SH-SY5Y (cell line): Measurements from ENCODE around the gene TLE3.

ENCODE experiments used
- GATA2 ChIP-seq: IDR thresholded peaks from 2 replicates; pipeline ENCODE4 v1.6.1; 2011; ENCODE audit warnings: mild to moderate bottlenecking, low read depth, low read length
- GATA3 ChIP-seq: IDR thresholded peaks from 2 replicates; pipeline ENCODE4 v1.6.1; 2011; ENCODE audit warnings: low read depth, mild to moderate bottlenecking, low read length, moderate library complexity

TLE3 gene

DNA sequence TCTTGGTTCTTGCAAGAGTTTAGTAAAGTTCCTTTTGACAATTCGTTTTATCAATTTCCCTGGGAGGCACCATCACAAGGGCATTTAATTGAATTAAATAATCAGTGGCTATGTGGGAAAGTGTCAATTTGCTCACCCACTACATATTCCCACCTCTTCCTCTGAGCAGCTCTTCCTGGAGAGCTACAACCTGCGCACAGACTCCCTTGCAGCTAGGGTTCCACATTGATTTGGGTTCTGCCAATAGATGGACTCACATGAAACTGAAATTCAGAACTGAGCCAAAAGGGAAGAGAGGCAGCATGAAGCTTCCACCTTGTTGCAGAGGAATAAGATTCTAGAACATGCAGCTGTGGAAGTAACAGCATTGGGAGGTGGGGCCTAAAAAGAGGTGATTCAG is 94.8 kb downstream of the TLE3 start:
- no peak for TF ChIP-seq GATA3
- no peak for TF ChIP-seq GATA2

DNA sequence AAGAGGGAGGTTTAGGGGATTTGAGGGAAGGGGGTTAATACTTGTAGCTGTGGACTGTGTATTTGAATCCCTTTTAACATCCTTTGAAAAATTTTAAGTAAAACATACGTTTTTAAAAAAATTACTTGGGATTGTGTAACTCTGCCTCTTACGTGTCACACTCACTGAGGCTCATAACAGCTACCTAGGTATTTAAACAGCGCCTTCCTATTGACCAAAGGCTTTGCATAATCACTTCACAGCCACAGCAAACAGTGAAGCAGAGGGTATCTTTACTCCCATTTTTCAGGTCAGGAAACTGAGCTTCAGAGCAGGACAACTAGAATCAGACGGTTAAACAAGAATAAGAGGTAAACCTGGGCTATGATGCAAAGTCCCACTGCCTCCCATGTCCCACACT is 95.9 kb downstream of the TLE3 start:
- no peak for TF ChIP-seq GATA2
- TF ChIP-seq GATA3 = no peak

DNA sequence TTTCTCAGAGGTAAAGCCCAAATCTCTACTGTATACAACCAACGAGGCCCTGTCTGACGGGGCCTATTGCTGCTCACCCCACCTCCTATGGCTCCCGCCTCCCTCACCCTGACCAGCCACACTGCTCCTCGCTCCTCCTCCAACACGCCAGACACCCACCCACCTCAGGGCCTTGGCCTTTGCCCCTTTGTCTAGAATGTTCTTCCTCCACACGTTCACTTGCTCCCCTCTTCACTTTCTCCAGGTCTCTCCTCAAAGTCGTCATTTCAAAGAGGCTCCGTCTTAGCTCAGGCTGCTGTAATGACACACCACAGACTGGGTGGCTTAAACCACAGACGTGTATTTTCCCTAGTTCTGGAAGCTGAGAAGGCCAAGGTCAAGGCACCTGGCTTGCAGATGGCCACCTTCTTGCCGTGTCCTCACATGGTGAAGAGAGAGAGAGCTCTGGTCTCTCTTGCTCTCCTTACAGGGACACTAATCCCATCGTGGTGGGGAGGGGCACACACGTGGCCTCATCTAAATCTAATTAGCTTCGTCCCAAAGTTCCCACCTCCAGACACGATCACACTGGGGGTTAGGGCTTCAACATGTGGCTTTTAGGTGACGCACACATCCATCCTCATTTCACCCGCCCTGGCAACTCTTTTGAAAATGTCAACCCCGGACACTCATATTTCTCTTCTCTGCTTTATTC is 98.2 kb downstream of the TLE3 start:
- no peak for TF ChIP-seq GATA2
- TF ChIP-seq GATA3 = no peak

DNA sequence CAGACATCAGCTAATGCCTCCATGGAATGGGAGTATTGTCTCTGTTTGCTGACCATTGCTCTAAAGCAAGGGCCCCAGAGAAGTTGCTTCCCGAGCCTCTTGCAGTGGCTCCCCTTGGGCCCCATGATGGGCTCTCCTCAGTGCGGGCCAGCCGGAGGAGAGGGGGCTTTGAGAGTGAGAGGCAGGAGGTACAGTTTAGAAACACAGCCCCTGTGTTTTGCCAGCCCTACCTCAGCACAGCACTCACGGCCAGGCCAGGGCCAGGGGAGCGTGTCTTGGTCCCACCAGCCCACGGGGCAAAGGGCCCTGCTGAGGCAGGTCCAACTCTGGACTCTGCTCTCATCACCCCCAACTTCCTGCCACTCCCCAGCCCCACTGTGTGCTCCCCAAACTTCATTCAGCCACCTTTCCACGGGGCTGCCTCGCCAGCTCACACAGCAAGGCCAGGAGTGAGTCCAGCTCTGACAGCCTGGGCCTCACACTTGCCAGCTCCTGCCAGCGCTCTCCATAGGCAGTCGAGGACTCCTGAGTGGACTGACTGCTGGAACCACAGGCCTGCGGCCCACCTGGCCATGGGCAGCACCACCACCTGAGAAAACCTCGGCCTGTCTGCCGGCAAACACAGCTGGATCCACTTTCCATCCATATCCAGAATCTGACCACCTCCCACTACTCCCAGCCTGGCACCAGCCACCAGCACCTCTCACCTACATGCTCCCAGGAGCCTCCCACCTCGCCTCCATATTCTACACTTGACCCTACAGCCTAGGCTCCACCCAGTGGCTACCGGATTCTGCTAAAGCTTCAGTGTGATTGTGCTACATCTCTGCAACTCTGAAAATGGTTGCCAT is 99.0 kb downstream of the TLE3 start:
- TF ChIP-seq GATA3 (no peak), GATA2 (no peak)

DNA sequence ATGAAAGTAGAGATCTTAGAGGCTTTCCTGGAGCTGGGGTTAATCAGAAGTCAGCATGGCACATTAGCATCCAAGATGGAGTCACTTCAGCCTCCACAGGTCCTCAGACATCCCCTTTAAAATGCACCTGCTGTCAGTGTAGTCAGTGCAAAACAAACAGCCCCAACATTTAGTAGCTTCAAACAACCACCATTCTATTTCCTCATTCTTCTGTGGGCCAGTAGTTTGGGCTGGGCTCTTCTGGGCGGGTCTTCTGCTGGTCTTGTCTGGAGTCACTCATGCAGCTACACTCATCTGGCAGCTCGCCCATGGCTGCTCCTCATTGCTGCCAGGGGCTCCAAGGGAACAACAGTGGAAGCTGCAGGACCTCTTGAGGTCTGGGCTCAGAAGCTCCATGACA is 99.9 kb downstream of the TLE3 start:
- TF ChIP-seq GATA3 = no peak
- no peak for TF ChIP-seq GATA2
